GM18868 (cell line): ENCODE results near the gene CSPG4.
"Not testable (repeated sequence)": the region's sequence is repeated elsewhere in the genome, so short reads cannot be mapped to it uniquely, and the experiment has no call there.

ENCODE experiments used
- ATAC-seq: cut with Tn5 transposase; IDR thresholded peaks from one replicate; pipeline ENCODE4 v1.9.1; 2021; ENCODE audit warnings: mild to moderate bottlenecking, moderate library complexity; ENCODE audit not compliant: unreplicated experiment

The CSPG4 gene, protein sequence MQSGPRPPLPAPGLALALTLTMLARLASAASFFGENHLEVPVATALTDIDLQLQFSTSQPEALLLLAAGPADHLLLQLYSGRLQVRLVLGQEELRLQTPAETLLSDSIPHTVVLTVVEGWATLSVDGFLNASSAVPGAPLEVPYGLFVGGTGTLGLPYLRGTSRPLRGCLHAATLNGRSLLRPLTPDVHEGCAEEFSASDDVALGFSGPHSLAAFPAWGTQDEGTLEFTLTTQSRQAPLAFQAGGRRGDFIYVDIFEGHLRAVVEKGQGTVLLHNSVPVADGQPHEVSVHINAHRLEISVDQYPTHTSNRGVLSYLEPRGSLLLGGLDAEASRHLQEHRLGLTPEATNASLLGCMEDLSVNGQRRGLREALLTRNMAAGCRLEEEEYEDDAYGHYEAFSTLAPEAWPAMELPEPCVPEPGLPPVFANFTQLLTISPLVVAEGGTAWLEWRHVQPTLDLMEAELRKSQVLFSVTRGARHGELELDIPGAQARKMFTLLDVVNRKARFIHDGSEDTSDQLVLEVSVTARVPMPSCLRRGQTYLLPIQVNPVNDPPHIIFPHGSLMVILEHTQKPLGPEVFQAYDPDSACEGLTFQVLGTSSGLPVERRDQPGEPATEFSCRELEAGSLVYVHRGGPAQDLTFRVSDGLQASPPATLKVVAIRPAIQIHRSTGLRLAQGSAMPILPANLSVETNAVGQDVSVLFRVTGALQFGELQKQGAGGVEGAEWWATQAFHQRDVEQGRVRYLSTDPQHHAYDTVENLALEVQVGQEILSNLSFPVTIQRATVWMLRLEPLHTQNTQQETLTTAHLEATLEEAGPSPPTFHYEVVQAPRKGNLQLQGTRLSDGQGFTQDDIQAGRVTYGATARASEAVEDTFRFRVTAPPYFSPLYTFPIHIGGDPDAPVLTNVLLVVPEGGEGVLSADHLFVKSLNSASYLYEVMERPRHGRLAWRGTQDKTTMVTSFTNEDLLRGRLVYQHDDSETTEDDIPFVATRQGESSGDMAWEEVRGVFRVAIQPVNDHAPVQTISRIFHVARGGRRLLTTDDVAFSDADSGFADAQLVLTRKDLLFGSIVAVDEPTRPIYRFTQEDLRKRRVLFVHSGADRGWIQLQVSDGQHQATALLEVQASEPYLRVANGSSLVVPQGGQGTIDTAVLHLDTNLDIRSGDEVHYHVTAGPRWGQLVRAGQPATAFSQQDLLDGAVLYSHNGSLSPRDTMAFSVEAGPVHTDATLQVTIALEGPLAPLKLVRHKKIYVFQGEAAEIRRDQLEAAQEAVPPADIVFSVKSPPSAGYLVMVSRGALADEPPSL (N-terminal part only)

GRCh38 chr15:75712668-75713337, at the start of gene CSPG4:
CSPG4 (minus strand) TSS chr15:75712848; CDS start chr15:75712755, 93 bp downstream.
- ATAC-seq = no peak

- not testable (repeated sequence) for ATAC-seq
Observed at GRCh38 chr15:75762357-75762718, 49.7 kb upstream of the CSPG4 start.

GRCh38 chr15:75761446-75762356, 49.1 kb upstream of the CSPG4 start:
- no peak for ATAC-seq

- no peak for ATAC-seq
Observed at GRCh38 chr15:75760704-75761435, 48.2 kb upstream of the CSPG4 start.

DNA sequence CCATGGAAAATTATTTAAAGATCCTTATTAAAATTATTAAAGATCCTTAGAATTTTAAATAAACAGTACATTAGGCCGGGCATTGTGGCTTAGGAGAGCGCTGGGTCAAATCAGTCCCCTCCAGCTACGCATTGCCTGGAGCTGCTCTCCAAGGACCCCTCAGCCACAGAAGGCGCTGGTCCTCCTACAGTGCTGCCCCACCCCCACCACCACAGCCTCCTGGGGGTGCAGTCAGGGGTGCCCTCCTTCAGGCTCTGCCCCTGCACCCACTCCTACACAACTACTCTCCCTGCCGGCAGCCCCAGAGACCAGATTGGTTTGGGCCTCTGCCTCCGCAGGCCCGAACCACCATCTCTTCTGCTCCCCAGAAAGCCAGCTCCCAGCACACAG, 47.5 kb upstream of the CSPG4 start:
- ATAC-seq = not testable (repeated sequence)

- ATAC-seq = no peak
Observed at GRCh38 chr15:75759416-75760130, 46.9 kb upstream of the CSPG4 start.

DNA sequence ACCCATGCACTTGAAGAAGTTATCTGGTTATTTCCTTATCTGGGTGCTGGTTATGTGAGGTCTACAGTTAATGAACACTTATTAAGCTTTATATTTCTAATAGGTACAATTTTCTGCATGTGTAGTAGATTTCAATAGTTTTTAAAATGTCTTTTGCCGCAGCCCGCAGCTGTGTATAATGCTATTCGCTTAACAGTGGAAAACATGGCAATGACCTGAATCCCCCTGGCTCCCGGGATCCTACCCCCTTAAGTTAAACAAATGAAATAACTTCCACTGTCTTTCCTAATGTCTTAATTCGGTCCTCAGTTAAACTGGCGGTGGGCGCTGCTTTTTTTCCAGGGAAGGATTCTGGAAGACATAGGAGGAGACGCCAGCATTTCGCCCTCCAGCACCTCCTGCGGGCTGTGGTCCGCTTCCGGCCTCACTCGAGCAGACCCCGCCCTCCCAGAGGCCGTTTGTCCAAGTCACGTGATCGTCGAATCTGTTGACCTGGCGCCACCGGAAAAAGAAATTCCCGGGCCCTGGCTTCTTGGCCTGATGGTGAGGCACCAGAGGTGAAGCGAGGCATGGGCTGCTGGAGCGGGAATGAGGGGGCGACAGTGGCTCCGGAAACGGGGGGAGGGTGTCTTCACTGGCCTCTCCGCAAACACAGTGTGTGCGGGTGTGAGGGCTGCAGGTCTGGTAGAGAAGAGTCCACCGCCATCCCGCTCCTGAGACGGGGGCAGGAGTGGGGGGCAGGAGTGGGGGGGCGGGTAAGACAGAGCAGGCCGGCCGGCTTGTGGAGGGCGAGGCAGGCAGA, 45.6 kb upstream of the CSPG4 start:
- ATAC-seq = peak; percentile 68

DNA sequence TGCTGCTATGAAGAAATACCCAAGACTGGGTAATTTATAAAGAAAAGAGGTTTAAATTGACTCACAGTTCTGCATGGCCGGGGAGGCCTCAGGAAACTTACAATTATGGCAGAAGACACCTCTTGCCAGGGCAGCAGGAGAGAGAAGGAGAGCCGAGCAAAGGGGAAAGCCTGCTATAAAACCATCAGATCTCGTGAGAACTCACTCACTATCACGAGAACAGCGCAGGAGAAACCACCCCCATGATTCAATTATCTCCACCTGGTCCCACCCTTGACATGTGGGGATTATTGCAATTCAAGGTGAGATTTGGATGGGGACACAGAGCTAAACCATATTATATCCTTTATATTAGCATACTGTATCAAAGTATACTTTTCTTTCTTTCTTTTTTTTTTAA, 42.2 kb upstream of the CSPG4 start:
- not testable (repeated sequence) for ATAC-seq

DNA sequence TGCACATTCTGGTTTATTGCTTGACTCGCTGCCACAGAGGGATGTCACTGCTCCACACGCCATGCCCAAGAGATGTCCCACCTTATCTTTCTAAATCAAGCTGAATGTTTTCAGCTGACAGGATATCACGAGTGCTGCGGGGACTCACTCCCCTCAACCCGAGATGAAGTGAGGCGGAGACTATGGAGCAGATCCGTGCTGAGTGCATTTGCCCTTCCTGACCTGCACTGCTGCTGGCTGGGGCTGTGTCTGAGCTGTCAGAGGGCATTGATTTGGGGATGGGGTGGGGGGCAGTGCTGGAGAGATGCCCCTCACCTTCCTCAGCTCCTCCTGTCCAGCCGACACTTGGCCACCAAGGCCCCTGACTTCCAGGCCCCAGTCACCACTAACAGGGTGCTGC, 40.5 kb upstream of the CSPG4 start:
- ATAC-seq = no peak

DNA sequence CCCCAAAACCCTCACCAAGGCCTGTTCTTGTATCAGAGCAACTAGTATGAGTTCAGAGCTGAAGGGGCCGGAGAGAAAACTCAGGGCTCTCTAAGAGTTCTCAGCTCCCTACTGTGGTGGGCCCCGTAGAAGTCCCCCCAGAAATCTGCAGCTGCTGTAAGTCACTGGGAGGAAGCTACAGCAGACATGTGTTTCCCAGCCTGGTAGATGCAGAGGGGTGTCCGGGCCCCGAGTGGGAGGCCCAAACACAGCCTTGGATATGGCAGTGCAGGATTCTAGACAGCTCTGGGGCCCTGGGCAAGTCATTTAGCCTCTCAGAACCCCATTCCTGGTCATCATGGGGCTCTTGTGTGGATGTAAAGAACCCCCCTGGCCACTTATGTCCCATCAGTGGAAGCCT, 39.2 kb upstream of the CSPG4 start:
- ATAC-seq = no peak

DNA sequence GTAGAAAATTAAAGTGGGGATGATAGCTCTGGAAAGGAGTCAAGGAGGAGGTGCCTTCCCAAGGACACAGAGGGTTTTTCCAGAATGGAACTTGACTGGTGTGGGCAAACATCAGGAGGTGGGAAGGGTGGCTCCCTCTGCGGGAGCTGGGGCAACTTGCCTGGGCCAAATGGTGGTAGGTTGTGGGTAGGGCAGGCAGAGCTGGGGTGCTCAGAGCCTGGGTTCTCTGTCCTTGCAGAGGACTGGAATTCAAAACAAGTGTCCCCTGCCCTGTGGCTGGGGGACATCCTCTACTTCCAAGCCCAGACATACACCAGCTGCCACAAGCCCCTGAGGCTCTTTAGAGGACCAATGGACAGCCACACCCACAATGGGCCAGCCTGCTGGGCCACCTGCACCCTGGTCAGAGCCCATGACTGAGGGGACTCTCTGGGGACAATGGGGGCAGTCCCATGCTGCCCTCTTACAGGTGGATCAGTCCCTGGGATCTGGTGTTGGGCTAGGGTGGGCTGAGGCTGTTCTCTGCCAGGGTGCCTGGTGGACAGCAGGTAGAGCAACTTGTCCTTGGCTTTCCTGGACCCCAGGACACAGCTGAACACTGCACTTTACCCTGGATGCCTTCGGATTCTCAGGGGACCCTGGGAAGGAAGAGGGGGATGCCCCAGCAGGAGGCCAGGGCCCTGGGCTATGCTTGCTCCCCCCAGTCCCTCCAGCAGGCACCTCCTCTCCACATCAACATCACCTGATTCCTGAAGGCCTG, 38.6 kb upstream of the CSPG4 start:
- no peak for ATAC-seq

DNA sequence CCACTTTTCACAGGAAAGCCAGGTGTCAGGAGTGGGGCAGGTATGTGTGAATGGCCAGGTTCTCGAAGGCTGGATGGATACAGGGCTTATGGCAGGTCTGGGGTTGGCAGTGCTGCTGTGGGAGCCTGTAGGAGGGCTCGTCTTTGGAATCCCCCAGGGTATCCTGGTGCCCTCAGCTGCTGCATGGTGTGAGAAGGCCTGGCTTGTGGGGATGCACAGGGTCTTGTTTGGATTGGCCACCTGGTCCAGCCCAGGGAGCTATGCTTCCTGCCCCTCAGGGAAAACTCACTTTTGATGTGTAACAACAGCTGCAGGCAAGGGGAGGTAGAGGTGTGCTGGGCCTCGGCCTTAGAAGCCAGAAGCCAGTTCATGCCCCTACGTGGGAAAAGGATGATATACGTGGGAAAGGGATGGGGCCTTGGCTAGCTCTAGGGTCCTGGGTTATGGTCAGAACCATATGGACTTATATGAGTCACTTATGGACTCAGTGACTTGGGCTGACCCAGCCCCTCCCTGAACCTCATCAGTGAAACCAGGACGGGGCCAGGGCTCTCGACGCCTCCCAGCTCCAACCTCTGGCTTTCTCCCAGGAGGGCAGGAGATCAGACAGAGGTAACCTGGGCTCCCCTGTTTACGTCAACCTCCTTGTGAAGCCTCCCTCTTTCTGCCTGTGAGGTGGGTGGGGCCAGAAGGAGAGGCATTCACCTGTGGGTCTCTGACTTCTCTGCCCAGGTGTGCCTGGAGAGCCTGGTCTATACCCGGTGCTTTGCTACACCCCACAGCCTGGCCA, 37.8 kb upstream of the CSPG4 start:
- no peak for ATAC-seq

DNA sequence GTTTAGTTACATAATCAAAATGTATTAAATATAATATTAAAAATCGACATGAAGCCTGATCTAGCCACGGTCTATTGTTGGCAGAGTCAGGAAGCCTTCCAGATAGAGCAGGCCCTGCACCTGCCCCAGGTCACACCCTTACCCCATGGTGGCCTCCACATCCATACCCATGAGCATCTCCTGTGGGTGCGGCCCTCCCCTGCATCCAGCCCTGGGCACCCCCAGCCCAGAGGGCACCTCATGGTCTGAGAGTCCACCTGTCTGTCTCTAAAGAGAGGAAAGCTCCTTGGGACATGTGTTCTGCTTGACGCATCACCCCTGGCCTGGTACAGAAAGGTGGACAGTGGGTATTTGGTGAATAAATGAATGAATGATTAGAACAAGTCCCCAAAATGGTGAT, 37.2 kb upstream of the CSPG4 start:
- no peak for ATAC-seq

DNA sequence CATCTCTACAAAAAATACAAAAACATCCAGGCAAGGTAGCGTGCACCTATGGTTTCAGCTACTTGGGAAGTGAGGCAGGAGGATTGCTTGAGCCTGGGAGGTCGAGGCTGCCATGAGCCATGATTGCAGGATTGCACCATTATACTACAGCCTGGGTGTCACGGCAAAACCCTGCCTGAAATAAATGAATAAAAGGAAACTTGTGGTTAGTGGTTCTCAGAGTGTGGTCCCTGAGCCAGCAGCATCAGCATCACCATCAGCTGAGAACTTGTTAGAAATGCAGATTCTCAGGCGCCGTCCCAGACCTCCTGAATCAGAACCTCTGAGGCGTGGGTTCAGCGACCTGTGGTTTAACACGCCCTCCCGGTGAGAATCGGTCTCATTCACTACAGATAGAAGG, 36.2 kb upstream of the CSPG4 start:
- ATAC-seq = not testable (repeated sequence)

- not testable (repeated sequence) for ATAC-seq
Observed at GRCh38 chr15:75747121-75747520, 34.5 kb upstream of the CSPG4 start.

DNA sequence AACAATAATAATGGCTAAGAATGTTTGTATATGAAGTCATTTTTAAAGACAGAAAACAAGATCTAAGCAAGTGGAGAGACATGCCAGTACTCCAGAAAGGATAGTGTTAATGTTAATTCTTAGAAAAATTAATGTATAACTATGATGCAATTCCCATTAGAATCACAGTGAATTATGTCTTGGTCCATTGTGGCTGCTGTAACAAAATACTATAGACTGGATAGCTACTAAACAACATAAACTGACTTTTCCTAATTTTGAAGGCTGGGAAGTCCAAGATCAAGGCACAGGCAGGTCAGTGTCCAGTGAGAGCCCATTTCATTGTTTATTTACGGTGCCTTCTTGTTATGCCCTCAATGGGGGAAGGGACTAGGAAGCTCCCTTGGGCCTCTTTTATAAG, 32.7 kb upstream of the CSPG4 start:
- no peak for ATAC-seq
